Measurements from ENCODE around the gene DNAH2. TPM values are rescaled to one million over a fixed set of nuclear protein-coding genes. Genes with fewer than 3 reads are reported as not detected.
"Not testable (repeated sequence)": the region's sequence is repeated elsewhere in the genome, so short reads cannot be mapped to it uniquely, and the experiment has no call there.

The DNAH2 gene
- total RNA-seq, 1 donor = under 0.01 TPM

DNA sequence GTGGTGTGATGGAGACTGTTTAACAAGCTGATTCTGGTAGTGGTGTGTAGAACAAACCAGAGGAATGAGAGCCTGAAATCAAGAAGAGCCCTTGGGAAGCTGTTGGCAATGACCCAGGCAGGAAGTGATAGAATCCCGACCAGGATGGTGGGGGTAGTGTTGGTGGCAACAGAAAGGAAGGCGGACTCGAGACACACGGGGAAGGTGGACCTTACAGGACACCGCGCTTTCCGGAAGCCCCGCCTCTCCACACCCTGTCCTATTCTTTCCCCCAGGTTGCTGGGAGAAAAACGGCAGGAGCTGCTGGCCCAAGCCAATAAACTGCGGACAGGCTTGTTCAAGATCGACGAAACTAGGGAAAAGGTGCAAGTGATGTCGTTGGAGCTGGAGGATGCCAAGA is 86.4 kb downstream of the DNAH2 start:
- no peak overlapping the region for H3K4me3 ChIP-seq (ENCODE audit: low read depth, low read length)
- peak; percentile 5 for DNase-seq (ENCODE audit: low read depth)
- TF ChIP-seq, protein P1, sequence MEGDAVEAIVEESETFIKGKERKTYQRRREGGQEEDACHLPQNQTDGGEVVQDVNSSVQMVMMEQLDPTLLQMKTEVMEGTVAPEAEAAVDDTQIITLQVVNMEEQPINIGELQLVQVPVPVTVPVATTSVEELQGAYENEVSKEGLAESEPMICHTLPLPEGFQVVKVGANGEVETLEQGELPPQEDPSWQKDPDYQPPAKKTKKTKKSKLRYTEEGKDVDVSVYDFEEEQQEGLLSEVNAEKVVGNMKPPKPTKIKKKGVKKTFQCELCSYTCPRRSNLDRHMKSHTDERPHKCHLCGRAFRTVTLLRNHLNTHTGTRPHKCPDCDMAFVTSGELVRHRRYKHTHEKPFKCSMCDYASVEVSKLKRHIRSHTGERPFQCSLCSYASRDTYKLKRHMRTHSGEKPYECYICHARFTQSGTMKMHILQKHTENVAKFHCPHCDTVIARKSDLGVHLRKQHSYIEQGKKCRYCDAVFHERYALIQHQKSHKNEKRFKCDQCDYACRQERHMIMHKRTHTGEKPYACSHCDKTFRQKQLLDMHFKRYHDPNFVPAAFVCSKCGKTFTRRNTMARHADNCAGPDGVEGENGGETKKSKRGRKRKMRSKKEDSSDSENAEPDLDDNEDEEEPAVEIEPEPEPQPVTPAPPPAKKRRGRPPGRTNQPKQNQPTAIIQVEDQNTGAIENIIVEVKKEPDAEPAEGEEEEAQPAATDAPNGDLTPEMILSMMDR (IDR thresholded peaks at IDR 0.05; ENCODE audit: insufficient read depth, low read length) = no peak

DNA sequence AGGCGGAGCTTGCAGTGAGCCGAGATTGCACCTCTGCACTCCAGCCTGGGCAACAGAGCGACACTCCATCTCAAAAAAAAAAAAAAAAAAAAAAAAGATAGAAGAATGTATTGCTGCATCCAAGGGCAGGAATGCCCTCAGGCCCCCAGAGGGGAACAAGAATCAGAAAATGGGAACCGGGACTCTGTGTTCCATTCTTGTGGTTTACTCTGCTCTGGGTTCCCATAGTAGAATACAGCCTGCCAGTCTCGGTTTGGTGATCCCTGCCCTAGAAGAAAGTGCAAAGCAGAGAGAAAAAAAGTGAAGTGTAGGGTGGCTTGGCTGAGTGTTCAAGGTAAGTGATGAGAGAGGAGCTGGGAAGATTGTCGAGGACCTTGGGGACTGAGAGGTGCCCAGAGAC is 89.0 kb downstream of the DNAH2 start:
- TF ChIP-seq, protein P1 (IDR thresholded peaks at IDR 0.05; ENCODE audit: insufficient read depth, low read length) = no peak
- H3K4me3 ChIP-seq (ENCODE audit: low read depth, low read length) = no peak overlapping the region
- DNase-seq (ENCODE audit: low read depth) = no peak

DNA sequence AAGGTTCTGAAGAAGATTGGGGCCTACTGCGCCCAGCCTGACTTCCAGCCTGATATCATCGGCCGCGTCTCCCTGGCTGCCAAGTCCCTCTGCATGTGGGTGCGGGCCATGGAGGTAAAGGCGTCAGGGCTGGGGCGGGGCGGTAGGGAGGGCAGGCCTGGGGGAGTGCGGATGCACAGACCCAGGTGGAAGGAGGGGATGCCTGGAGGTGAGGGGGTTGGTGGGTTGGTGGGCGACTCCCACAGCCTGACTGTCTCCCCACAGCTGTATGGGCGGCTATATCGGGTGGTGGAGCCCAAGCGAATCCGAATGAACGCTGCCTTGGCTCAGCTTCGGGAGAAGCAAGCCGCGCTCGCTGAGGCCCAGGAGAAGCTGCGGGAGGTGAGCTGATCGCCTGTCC is 89.7 kb downstream of the DNAH2 start:
- H3K4me3 ChIP-seq (ENCODE audit: low read depth, low read length) = no peak overlapping the region
- TF ChIP-seq, protein P1 (IDR thresholded peaks at IDR 0.05; ENCODE audit: insufficient read depth, low read length) = no peak
- no peak for DNase-seq (ENCODE audit: low read depth)

DNA sequence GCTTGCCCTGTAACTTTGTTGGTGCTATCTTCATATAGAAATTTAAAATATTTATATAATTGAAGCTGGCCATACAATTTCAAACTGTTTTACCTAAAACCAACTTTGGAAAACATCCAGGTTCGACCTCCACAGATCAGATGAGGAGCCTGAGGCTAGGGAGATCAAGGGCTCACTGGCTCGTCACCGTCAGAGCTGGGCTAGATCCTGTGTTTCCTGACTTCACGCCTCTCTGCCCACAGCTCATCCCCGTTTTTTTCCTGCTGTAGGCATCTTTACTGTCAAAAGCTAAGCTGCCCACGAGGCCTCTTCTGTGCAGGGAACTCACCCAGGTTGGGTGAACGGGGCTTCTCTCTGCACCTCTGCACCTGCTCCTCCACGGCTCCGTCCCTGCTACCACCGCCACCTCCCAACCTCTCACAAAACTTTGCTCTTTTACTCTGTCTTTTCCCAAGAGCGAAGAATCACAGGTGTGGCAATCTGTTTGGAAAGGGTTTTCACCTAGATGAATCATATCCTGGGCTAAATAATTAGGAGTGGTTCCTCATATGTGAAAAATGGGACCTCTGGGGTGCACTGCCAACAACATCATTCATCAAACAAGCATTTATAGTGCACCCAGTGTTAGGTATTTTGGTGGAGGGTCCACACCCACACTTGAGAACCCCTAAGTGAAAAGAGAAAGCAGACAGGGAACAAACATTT is 91.7 kb downstream of the DNAH2 start:
- TF ChIP-seq, protein P1 (IDR thresholded peaks at IDR 0.05; ENCODE audit: insufficient read depth, low read length) = no peak
- H3K4me3 ChIP-seq (ENCODE audit: low read depth, low read length) = no peak overlapping the region
- DNase-seq (ENCODE audit: low read depth) = no peak

DNA sequence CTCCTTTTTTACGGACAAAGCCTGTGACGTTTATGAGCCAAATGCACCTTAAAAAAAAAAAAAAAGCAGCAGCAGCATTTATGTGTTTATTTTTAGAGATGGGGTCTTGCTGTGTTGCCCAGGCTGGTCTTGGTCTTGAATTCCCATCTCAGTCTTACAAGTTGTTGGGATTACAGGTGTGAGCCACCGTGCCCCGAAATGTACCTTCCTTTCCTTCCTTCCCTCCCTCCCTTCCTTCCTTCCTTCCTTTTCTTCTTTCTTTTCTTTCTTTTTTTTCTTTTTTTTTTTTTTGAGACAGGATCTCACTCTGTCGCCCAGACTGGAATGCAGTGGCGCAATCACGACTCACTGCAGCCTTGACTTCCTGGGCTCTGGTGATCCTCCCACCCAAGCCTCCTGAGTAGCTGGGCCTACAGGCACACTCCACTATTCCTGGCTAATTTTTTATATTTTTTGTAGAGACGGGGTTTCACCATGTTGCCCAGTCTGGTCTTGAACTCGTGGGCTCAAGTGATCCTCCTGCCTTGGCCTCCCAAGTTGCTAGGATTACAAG is 92.3 kb downstream of the DNAH2 start:
- DNase-seq (ENCODE audit: low read depth) = peak; percentile 35
- not testable (repeated sequence) for H3K4me3 ChIP-seq (ENCODE audit: low read depth, low read length)

DNA sequence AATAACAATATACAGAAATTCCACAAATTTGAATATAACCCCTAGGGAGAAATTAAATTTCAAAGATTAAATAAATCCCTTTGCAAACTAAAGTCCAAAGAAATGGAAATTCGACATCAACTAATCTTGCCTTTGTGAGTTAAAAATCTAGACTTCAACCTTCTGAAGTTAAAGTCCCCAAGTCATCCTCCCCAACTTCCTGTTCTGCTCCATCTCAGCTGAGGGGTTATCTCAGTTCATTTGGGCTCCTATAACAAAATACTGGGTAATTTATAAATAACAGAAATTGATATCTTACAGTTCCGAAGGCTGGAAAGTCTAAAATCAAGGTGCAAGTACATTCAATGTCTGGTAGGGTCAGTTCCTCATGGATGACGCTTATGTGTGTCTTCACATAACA is 93.7 kb downstream of the DNAH2 start:
- H3K4me3 ChIP-seq (ENCODE audit: low read depth, low read length) = no peak overlapping the region
- TF ChIP-seq, protein P1 (IDR thresholded peaks at IDR 0.05; ENCODE audit: insufficient read depth, low read length) = no peak
- no peak for DNase-seq (ENCODE audit: low read depth)

DNA sequence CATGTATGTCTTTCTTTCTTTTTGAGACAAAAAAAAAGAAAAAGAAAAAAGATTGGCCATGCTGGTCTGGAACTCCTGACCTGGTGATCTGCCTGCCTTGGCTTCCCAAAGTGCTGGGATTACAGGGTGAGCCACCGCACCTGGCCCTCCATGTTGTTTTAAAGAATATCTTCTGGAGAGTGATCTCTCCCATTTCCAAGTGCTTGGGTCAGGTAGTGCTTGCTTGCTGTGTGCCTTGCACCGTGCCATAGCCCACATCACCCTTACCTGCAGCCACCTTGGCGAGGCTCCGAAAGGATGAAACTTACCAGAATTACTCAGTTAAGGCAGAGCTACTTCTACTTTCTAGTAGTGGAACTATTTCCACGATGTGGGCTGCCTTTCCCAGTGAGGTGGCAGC is 97.4 kb downstream of the DNAH2 start:
- TF ChIP-seq, protein P1 (IDR thresholded peaks at IDR 0.05; ENCODE audit: insufficient read depth, low read length) = no peak
- no peak for DNase-seq (ENCODE audit: low read depth)
- no peak overlapping the region for H3K4me3 ChIP-seq (ENCODE audit: low read depth, low read length)

Data from fibroblast of the aortic adventitia (primary cell).